H1 (cell line): ENCODE results near the gene TEAD1. TPM values are rescaled to one million over a fixed set of nuclear protein-coding genes. Genes with fewer than 3 reads are reported as not detected.

ENCODE experiments used
- CTCF ChIA-PET: fragments of 300-600 bp; sonication (Branson Sonifier 250); formaldehyde crosslinking; loops from one replicate; lab custom pipeline; 2021; ENCODE audit not compliant: partially characterized antibody; lab: Charles Lee
- POLR2A ChIA-PET: fragments of 300-600 bp; sonication (Branson Sonifier 250); formaldehyde crosslinking; loops from one replicate; lab custom pipeline; 2021; ENCODE audit warnings: inconsistent platforms; ENCODE audit not compliant: partially characterized antibody; lab: Charles Lee
- DNase-seq, 2 experiments: peaks; one replicate each; pipeline versions ENCODE4 v3.0.0 to v3.0.0-alpha.2; 2010 to 2022; ENCODE audit warnings: low spot score in 2 of 2, low read depth in 1 of 2, mixed read lengths in 1 of 2
- FAIRE-seq: peaks from 2 replicates; lab custom pipeline; 2011; peaks lifted over from hg19 to GRCh38; lab: Jason Lieb, UNC
- H2AFZ ChIP-seq: 2 replicates; pipeline ENCODE4 v1.8.1; 2012; ENCODE audit warnings: low read length, inconsistent platforms
- H2AK5ac ChIP-seq: 2 replicates; pipeline ENCODE4 v1.6.1; 2013; ENCODE audit warnings: low read depth, low read length
- H2BK120ac ChIP-seq: replicated peaks from 2 replicates; pipeline ENCODE3; 2013; ENCODE audit warnings: low read depth, low read length, inconsistent platforms
- H2BK12ac ChIP-seq: 2 replicates; pipeline ENCODE4 v1.6.1; 2013; ENCODE audit warnings: low read depth, low read length
- H2BK15ac ChIP-seq: 2 replicates; pipeline ENCODE4 v1.6.1; 2013; ENCODE audit warnings: low read length
- H2BK20ac ChIP-seq: 2 replicates; pipeline ENCODE4 v1.6.1; 2013; ENCODE audit warnings: low read length
- H2BK5ac ChIP-seq: 2 replicates; pipeline ENCODE4 v1.6.1; 2013; ENCODE audit warnings: low read depth, low read length
- H3K14ac ChIP-seq: 2 replicates; pipeline ENCODE4 v1.6.1; 2013; ENCODE audit warnings: inconsistent platforms; ENCODE audit not compliant: insufficient read length
- H3K18ac ChIP-seq: 2 replicates; pipeline ENCODE4 v1.6.1; 2013; ENCODE audit warnings: low read length; ENCODE audit errors: extremely low read depth
- H3K23ac ChIP-seq: 2 replicates; pipeline ENCODE4 v1.6.1; 2013; ENCODE audit warnings: inconsistent platforms; ENCODE audit not compliant: insufficient read length
- H3K23me2 ChIP-seq: 2 replicates; pipeline ENCODE4 v1.6.1; 2013; ENCODE audit warnings: low read depth, low read length
- H3K27ac ChIP-seq: 2 replicates; pipeline ENCODE4 v1.6.1; 2011; ENCODE audit warnings: low read depth, low read length, inconsistent platforms
- H3K27me3 ChIP-seq, 4 experiments: replicated peaks in 1 of 4; 1 replicate in 1 of 4; 2 replicates in 3 of 4; pipeline versions ENCODE4 v1.6.1 to v1.8.1; 2011 to 2013; ENCODE audit warnings: low read length in 3 of 4, mild to moderate bottlenecking in 3 of 4, inconsistent platforms in 2 of 4, mixed read lengths in 2 of 4, moderate library complexity in 1 of 4; ENCODE audit not compliant: control insufficient read depth in 3 of 4, insufficient read depth in 3 of 4; ENCODE audit errors: extremely low read depth in 1 of 4
- H3K36me3 ChIP-seq, 4 experiments: 2 replicates each; pipeline versions ENCODE4 v1.6.1 to v1.8.1; 2011 to 2013; ENCODE audit warnings: mild to moderate bottlenecking in 4 of 4, low read length in 3 of 4, moderate library complexity in 2 of 4, control low read depth in 1 of 4, inconsistent platforms in 1 of 4; ENCODE audit not compliant: insufficient read depth in 4 of 4, control insufficient read depth in 2 of 4
- H3K4ac ChIP-seq: replicated peaks from 2 replicates; pipeline ENCODE3; 2013; ENCODE audit warnings: low read length, low read depth, mixed read lengths, inconsistent platforms; ENCODE audit not compliant: insufficient read length
- H3K4me1 ChIP-seq, 4 experiments: replicated peaks in 1 of 4; 1 replicate in 1 of 4; 2 replicates in 3 of 4; pipeline versions ENCODE4 v1.6.1 to v1.8.1; 2011 to 2013; ENCODE audit warnings: low read length in 3 of 4, inconsistent platforms in 2 of 4, mixed read lengths in 1 of 4; ENCODE audit not compliant: insufficient read depth in 4 of 4, control insufficient read depth in 3 of 4
- H3K4me2 ChIP-seq, 2 experiments: 2 replicates each; pipeline versions ENCODE4 v1.6.1 to v1.8.1; 2011 to 2013; ENCODE audit warnings: low read depth in 2 of 2, low read length in 2 of 2, control low read depth in 1 of 2, inconsistent platforms in 1 of 2, mild to moderate bottlenecking in 1 of 2; ENCODE audit not compliant: insufficient read depth in 1 of 2
- H3K4me3 ChIP-seq, 4 experiments: fragments of 200-600, 300-600 bp in 1 of 4; sonication (generic), shearing (Covaris generic), sonication (Bioruptor Twin) in 1 of 4; 2 replicates each; pipeline versions ENCODE4 v1.5.1 to v1.8.1; 2011 to 2016; ENCODE audit warnings: low read length in 4 of 4, low read depth in 3 of 4, control low read depth in 2 of 4, inconsistent platforms in 2 of 4, mild to moderate bottlenecking in 2 of 4, mixed read lengths in 1 of 4, moderate library complexity in 1 of 4; ENCODE audit not compliant: insufficient read depth in 2 of 4; ENCODE audit errors: extremely low read depth in 1 of 4
- H3K56ac ChIP-seq: replicated peaks from 2 replicates; pipeline ENCODE3; 2013; ENCODE audit warnings: low read depth, mild to moderate bottlenecking, mixed read lengths, low read length, inconsistent platforms; ENCODE audit not compliant: insufficient read length
- H3K79me1 ChIP-seq: 2 replicates; pipeline ENCODE4 v1.6.1; 2013; ENCODE audit warnings: low read depth, low read length, control low read depth
- H3K79me2 ChIP-seq, 2 experiments: 2 replicates each; pipeline versions ENCODE4 v1.6.1 to v1.8.1; 2012 to 2013; ENCODE audit warnings: low read length in 2 of 2, mild to moderate bottlenecking in 2 of 2, inconsistent platforms in 1 of 2; ENCODE audit not compliant: insufficient read depth in 2 of 2, control insufficient read depth in 1 of 2
- H3K9ac ChIP-seq, 4 experiments: replicated peaks in 1 of 4; 1 replicate in 1 of 4; 2 replicates in 3 of 4; pipeline versions ENCODE4 v1.6.1 to v1.8.1; 2011 to 2013; ENCODE audit warnings: low read depth in 3 of 4, low read length in 3 of 4, control low read depth in 2 of 4, mild to moderate bottlenecking in 2 of 4, moderate library complexity in 2 of 4, inconsistent platforms in 1 of 4; ENCODE audit errors: extremely low read depth in 1 of 4
- H3K9me3 ChIP-seq, 2 experiments: 2 replicates each; pipeline versions ENCODE4 v1.6.1 to v1.8.1; 2012 to 2013; ENCODE audit warnings: mild to moderate bottlenecking in 2 of 2, moderate library complexity in 2 of 2, control low read depth in 1 of 2, inconsistent platforms in 1 of 2, low read depth in 1 of 2, low read length in 1 of 2, mixed read lengths in 1 of 2; ENCODE audit not compliant: insufficient read depth in 2 of 2
- H4K20me1 ChIP-seq, 2 experiments: replicated peaks in 1 of 2; 2 replicates each; pipeline versions ENCODE3 to v1.8.1; 2011 to 2013; ENCODE audit warnings: inconsistent platforms in 2 of 2, low read length in 2 of 2, mild to moderate bottlenecking in 1 of 2; ENCODE audit not compliant: insufficient read depth in 2 of 2, control insufficient read depth in 1 of 2
- H4K5ac ChIP-seq: 2 replicates; pipeline ENCODE4 v1.6.1; 2013; ENCODE audit warnings: low read length, low read depth, mixed read lengths, inconsistent platforms; ENCODE audit not compliant: insufficient read length
- H4K8ac ChIP-seq: 2 replicates; pipeline ENCODE4 v1.8.0; 2013; ENCODE audit warnings: mild to moderate bottlenecking, moderate library complexity, low read length, inconsistent platforms; ENCODE audit not compliant: insufficient read depth; ENCODE audit errors: extremely low read depth
- H4K91ac ChIP-seq: replicated peaks from 2 replicates; pipeline ENCODE3; 2013; ENCODE audit warnings: low read length, mixed read lengths, inconsistent platforms; ENCODE audit not compliant: insufficient read length
- ATF2 ChIP-seq: IDR thresholded peaks from 2 replicates; pipeline ENCODE4 v1.6.1; 2012; ENCODE audit warnings: low read length, inconsistent platforms
- MAFK ChIP-seq: IDR thresholded peaks from 2 replicates; pipeline ENCODE4 v1.6.1; 2012; ENCODE audit warnings: low read depth, mild to moderate bottlenecking, improper control_type of control experiment, low read length
- NRF1 ChIP-seq: IDR thresholded peaks from 2 replicates; pipeline ENCODE4 v1.6.1; 2011; ENCODE audit warnings: mild to moderate bottlenecking, low read depth, low read length, improper control_type of control experiment
- RBBP5 ChIP-seq: IDR thresholded peaks from 2 replicates; pipeline ENCODE4 v1.7.1; 2012; ENCODE audit warnings: low read depth, mild to moderate bottlenecking, inconsistent platforms, low read length, moderate library complexity, borderline replicate concordance
- RXRA ChIP-seq: IDR thresholded peaks from 2 replicates; pipeline ENCODE4 v1.6.1; 2011; ENCODE audit warnings: low read depth, mild to moderate bottlenecking, low read length, moderate library complexity; ENCODE audit not compliant: insufficient read depth
- WGBS, 2 experiments: shearing (Covaris generic) in 1 of 2; methylation state at CpG; one replicate each; pipeline versions ENCODE4 v1.1.6 to v1.1.7; 2013 to 2015; ENCODE audit warnings: low lambda C conversion rate in 2 of 2, mixed read lengths in 2 of 2, inconsistent platforms in 1 of 2, low coverage in 1 of 2, missing lambda C conversion rate in 1 of 2; ENCODE audit not compliant: insufficient replicate concordance in 2 of 2, insufficient coverage in 1 of 2, insufficient read length in 1 of 2; ENCODE audit errors: extremely low coverage in 1 of 2, missing lambda C conversion rate in 1 of 2; 5-methylcytosine and 5-hydroxymethylcytosine counted together
- polyA plus RNA-seq, 7 experiments: library from polyadenylated mRNA; depleted of rRNA in 3 of 7; stranded (reverse) in 5 of 7; unstranded in 2 of 7; fragments of >200 nt in 5 of 7; fragments of 200-250 nt in 2 of 7; gene quantifications; 1 replicate in 5 of 7; 2 replicates in 1 of 7; 4 replicates in 1 of 7; pipeline versions ENCODE4 v1.2.1 to v1.2.3, GENCODE V29; 2011 to 2013; ENCODE audit warnings: missing spikeins in 2 of 7, mixed read lengths in 2 of 7
- total RNA-seq: library from RNA; stranded (reverse); fragmentation: NEBNext Ultra II Directional; extraction: Animal tissue kit (Norgen Biotek cat#: 25700); gene quantifications from 2 replicates; pipeline ENCODE4 v1.2.1, GENCODE V29; 2021
- TF ChIP-seq, protein P1 (sequence below): IDR thresholded peaks from 2 replicates; pipeline ENCODE4 v1.6.1; 2012; ENCODE audit warnings: inconsistent platforms
- TF ChIP-seq, protein P2 (sequence below), 3 experiments: IDR thresholded peaks; 1 replicate in 2 of 3; 2 replicates in 1 of 3; pipeline versions ENCODE4 v1.5.1 to v1.6.1; 2011; ENCODE audit warnings: low read length in 3 of 3, mild to moderate bottlenecking in 3 of 3, inconsistent platforms in 2 of 3, low read depth in 1 of 3, moderate library complexity in 1 of 3; ENCODE audit not compliant: insufficient read depth in 1 of 3; ENCODE audit errors: control extremely low read depth in 1 of 3
- TF ChIP-seq, protein P3 (sequence below): IDR thresholded peaks from 2 replicates; pipeline ENCODE4 v1.6.1; 2011; ENCODE audit warnings: low read depth, mild to moderate bottlenecking, low read length; ENCODE audit not compliant: insufficient read depth

The TEAD1 gene
- total and polyA plus RNA-seq, 2 of the 8 experiments (the other 6 are each of a cell fraction or from before 2014, with no cell fraction given): 15.6 to 67.4 TPM

DNA sequence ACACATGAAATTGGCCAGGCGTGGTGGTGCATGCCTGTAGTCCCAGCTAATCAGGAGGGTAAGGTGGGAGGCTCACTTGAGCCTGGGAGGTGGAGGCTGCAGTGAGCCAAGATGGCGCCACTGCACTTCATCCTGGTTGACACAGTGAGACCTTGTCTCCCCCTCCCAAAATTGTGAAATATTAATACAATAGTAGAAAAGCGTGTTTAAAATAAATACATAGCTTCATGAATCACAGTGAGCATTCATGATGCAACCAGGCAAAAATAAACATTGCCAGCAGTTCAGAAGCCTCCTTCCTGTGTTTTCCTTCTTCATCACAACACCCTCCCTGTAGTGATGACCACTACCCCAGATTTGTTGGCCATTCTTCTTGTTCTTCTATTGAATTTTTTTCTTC lies 4.3 kb upstream of the TEAD1 start:
- ChIA-PET CTCF (interaction anchor here (1.0 to 1.8 kb wide), 2 partner anchors 10 to 17 kb away, joined by 4 to 5 read pairs; no protein-coding TSS in a partner anchor), POLR2A (no interaction called here)
- H3K4me1 ChIP-seq: no peaks in the 10 kb centered on the region
- H3K79me2 ChIP-seq: no peaks in the 10 kb centered on the region
- H2AFZ ChIP-seq: no peak overlapping the region
- no peak overlapping the region for H2BK120ac ChIP-seq
- H2AK5ac ChIP-seq: no peak overlapping the region
- H3K23ac ChIP-seq: no peak overlapping the region
- no peak overlapping the region for H3K4me2 ChIP-seq
- H2BK20ac ChIP-seq: no peak overlapping the region
- H3K23me2 ChIP-seq: peaks cover 2% of the 10 kb centered on the region; the same call in 1 of the 2 replicates
- H4K5ac ChIP-seq: no peak overlapping the region
- no peaks in the 10 kb centered on the region for H3K79me1 ChIP-seq
- no peak overlapping the region for H3K18ac ChIP-seq
- no peaks in the 10 kb centered on the region for H3K36me3 ChIP-seq
- no peak overlapping the region for H3K27ac ChIP-seq
- DNase-seq (no peak), FAIRE-seq (no peak)
- H3K27me3 ChIP-seq: peaks cover 0 to 4% (median 1%) of the 10 kb centered on the region in 4 experiments; a peak in 3 of 7 replicates
- H4K8ac ChIP-seq: no peak overlapping the region
- H3K56ac ChIP-seq: no peak overlapping the region
- no peak overlapping the region for H3K14ac ChIP-seq
- H4K20me1 ChIP-seq: no peaks in the 10 kb centered on the region
- no peak overlapping the region for H2BK5ac ChIP-seq
- H3K4me3 ChIP-seq: no peak overlapping the region
- no peaks in the 10 kb centered on the region for H3K9me3 ChIP-seq
- H3K9ac ChIP-seq: no peak overlapping the region
- H2BK12ac ChIP-seq: no peak overlapping the region
- no peak overlapping the region for H4K91ac ChIP-seq
- 86% methylated on average over 3 of the region's 3 CpGs; no CpG with 5 or more reads in 1 of the 2 experiments for WGBS, 2 experiments
- no peak overlapping the region for H3K4ac ChIP-seq
- H2BK15ac ChIP-seq: no peak overlapping the region
- TF ChIP-seq, protein P1, sequence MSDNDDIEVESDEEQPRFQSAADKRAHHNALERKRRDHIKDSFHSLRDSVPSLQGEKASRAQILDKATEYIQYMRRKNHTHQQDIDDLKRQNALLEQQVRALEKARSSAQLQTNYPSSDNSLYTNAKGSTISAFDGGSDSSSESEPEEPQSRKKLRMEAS: no peak
- TF ChIP-seq MAFK (no peak), ATF2 (no peak), RXRA (no peak), NRF1 (no peak), RBBP5 (no peak)
- TF ChIP-seq, protein P2, sequence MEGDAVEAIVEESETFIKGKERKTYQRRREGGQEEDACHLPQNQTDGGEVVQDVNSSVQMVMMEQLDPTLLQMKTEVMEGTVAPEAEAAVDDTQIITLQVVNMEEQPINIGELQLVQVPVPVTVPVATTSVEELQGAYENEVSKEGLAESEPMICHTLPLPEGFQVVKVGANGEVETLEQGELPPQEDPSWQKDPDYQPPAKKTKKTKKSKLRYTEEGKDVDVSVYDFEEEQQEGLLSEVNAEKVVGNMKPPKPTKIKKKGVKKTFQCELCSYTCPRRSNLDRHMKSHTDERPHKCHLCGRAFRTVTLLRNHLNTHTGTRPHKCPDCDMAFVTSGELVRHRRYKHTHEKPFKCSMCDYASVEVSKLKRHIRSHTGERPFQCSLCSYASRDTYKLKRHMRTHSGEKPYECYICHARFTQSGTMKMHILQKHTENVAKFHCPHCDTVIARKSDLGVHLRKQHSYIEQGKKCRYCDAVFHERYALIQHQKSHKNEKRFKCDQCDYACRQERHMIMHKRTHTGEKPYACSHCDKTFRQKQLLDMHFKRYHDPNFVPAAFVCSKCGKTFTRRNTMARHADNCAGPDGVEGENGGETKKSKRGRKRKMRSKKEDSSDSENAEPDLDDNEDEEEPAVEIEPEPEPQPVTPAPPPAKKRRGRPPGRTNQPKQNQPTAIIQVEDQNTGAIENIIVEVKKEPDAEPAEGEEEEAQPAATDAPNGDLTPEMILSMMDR (IDR thresholded peaks at IDR 0.05; ENCODE audit: control extremely low read depth in 1 of 3, insufficient read depth in 1 of 3, low read depth in 1 of 3, low read length in 3 of 3): no peak
- TF ChIP-seq, protein P3, sequence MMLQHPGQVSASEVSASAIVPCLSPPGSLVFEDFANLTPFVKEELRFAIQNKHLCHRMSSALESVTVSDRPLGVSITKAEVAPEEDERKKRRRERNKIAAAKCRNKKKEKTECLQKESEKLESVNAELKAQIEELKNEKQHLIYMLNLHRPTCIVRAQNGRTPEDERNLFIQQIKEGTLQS: no peak
